GM21723 (cell line): Measurements from ENCODE around the gene FNDC1.
A peak's percentile ranks its signal among the peaks of the same experiment; 100 is the strongest.

Source experiments
- ATAC-seq: cut with Tn5 transposase; IDR thresholded peaks from one replicate; pipeline ENCODE4 v1.9.1; 2021; ENCODE audit warnings: mild to moderate bottlenecking, moderate library complexity; ENCODE audit not compliant: unreplicated experiment

FNDC1 gene

GRCh38 chr6:159203304-159204005, 34.3 kb downstream of the FNDC1 start:
- no peak for ATAC-seq

DNA sequence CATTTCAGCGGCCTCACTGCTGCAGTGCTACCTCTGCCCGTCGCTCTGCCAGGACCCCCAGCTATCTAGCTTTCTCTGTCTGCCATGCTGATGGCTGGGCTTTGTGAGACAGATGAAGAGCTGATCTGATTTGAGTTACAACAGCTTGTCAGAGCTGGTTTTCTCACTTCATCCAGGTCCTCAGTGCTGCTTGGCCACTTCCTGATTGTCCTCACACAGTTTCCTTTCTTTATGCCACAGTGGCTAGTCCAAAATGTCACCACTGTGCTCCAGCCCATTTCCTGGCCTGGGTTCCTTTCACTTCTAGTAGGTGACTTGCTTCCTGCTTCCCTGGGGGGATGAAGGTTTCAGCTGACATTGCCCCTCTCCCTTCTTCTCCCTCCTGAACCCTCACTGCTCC, 35.4 kb downstream of the FNDC1 start:
- no peak for ATAC-seq

GRCh38 chr6:159212028-159212427, 42.8 kb downstream of the FNDC1 start:
- ATAC-seq = no peak

- ATAC-seq = no peak
Observed at GRCh38 chr6:159212525-159213280, 43.5 kb downstream of the FNDC1 start.

GRCh38 chr6:159213405-159213804, 44.2 kb downstream of the FNDC1 start:
- no peak for ATAC-seq

- ATAC-seq = no peak
Observed at GRCh38 chr6:159214281-159214680, 45.1 kb downstream of the FNDC1 start.

DNA sequence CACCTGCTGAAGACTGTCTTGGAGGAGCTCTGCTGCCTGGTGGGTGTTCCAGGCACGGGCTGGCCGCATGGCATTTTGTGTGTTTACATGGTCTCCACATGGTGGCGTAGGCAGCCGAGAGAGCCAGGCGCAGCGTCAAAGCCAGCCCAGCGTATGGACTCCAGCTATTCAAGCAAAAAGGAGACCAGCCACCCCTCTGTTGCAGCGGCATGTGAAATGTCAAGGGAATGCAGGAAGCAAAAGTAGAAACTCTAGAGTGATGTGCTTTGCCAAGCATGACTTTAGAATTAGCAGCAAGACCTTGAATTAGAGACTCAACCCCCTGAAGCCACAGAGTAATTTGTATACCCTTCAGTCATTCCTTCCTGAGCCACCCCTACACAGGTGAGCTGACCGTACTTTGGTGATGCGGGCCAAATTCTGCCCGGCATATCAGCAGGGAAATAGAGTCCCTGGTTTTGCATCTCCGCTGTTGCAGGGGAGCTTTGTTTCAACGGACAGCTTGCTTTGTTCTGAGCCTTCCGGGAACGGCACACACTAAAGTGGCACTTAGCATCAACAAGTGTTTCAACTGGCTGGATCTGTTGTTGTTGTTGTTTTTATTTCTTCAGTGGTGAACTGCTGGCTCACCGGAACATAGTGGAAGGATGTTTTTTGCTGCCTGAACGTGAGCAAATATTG, 48.5 kb downstream of the FNDC1 start:
- ATAC-seq = peak; percentile 72

DNA sequence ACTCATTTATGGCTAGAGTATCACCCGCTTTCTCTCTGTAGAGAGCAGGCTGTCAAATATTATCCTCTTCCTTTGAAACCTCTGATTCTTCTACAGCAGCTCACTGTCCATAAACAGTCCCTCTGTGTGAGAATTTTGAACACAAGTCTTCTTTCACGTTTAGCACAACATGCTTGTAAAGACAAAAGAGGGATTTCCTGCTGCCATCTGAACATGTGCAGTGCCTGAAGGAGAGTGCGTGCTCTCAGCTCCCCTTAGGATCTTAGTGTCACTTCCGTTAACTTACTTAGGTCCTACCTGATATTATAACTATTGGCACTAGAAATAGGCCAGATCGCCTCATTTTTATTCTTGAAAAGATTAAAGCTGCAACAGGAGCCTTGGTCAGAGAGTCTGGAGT, 50.9 kb downstream of the FNDC1 start:
- ATAC-seq = no peak

GRCh38 chr6:159221486-159222170, 52.4 kb downstream of the FNDC1 start:
- no peak for ATAC-seq

DNA sequence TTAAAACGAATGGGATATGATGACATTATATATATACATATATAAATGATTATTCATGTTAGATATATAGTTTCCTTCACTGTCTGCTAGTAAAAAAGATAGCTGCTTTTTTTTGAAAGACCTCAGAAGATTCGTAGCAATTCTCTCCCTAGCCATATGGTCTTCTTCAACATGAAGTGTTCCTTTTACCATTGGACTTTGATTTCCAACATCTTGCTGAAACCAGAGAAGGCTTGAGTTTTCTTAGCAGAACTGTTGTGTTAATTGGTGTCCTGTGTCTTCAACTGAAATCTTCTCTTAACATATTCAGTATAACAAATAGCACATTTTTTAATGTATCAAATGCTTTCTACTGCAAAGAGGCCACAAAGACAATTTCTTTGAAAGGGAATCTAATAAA, 55.3 kb downstream of the FNDC1 start:
- ATAC-seq = no peak

- ATAC-seq = no peak
Observed at GRCh38 chr6:159229651-159230051, 60.5 kb downstream of the FNDC1 start.

DNA sequence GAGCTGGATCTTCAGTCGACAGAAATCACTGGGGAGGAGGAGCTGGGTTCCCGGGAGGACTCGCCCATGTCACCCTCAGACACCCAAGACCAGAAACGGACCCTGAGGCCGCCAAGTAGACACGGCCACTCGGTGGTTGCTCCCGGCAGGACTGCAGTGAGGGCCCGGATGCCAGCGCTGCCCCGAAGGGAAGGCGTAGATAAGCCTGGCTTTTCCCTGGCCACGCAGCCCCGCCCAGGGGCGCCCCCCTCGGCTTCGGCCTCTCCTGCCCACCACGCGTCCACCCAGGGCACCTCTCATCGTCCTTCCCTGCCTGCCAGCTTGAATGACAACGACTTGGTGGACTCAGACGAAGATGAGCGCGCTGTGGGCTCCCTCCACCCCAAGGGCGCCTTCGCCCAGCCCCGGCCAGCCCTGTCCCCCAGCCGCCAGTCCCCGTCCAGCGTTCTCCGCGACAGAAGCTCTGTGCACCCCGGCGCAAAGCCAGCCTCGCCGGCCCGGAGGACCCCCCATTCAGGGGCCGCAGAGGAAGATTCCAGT, 63.0 kb downstream of the FNDC1 start:
- ATAC-seq = no peak

GRCh38 chr6:159232751-159233150, 63.6 kb downstream of the FNDC1 start:
- no peak for ATAC-seq

- no peak for ATAC-seq
Observed at GRCh38 chr6:159233365-159234101, 64.3 kb downstream of the FNDC1 start.

- no peak for ATAC-seq
Observed at GRCh38 chr6:159234102-159234553, 64.9 kb downstream of the FNDC1 start.

DNA sequence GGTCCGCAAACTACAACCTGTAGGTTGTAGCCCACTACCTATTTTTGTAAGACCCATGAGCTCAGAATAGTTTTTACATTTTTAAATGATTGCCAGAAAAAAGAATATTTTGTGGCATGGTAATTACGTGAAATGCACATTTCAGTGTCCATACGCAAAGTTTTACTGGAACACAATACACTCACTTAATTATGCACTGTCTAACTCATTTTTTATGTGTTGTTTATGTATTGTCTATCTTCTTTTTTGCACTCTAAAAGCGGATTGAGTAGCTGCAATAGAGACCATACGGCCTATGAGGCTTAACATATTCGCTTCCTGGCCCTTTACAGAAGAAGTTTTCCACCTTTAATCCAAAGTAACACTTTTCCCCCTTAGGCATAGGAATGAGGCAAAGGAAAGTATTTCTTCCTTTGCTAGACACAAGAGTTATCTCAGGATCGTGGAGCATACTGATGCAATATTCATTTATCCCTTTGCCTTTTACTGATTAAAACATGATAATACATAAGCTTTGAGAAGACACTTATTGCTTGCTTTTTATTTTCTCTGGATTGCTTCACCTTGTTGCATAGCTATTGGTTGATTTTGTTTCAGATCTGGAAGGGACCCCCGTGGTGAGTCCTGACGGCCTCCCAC, 69.8 kb downstream of the FNDC1 start:
- no peak for ATAC-seq

DNA sequence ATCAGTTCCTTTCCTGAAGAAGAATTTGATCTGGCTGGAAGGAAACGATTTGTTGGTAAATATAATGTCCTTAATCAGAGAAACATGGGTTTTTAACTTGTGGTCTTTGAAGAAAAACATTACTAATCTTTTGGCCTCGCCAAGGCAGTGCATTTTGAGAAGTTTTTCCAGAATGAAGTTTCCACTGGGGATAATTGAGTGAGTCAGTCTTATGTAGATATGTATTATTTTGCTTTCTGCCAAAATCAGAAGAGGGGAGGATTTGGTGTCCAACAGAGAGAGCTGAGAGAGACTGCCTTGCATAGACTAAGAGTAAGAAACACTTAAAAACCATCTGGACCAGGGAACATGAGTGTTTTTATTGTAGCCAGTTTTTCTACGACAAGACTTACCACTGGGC, 79.9 kb downstream of the FNDC1 start:
- ATAC-seq = no peak

DNA sequence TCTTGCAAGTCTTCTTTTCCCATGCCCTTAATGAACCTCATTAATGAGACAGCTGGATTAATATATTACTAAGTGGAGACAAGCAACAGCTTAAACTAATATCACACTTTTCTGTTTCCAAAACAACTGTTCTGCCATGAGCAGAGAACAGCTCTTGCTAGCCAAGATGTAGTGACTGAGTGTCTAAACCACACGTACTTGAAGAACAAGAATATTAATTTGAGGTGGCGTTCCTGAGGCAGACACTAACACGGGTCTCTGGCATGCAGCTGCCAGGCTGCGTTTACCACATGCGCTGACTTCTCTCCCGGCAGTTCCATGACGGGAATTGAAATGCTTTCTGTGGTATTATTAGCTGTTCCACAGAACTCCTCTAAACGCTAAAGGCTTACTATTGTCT, 80.6 kb downstream of the FNDC1 start:
- no peak for ATAC-seq

DNA sequence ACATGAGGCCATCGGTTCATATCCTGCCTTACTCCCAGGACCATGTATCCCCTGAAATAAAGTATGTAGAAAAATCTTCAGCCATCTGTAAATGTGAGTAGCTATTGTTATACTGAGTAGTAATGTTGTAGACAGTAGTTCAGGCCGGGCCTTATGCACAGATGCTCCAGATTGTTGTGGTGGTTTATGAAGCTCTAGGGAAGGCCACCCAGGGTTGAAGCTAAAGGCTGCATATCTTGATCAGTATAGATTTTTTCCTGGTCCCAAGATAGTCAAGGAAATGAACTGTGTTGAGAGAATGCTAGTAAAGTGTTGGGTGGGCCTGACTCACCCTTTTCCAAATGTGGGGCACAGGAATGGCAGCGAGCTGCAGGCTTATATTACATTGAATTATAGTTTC, 81.4 kb downstream of the FNDC1 start:
- no peak for ATAC-seq

DNA sequence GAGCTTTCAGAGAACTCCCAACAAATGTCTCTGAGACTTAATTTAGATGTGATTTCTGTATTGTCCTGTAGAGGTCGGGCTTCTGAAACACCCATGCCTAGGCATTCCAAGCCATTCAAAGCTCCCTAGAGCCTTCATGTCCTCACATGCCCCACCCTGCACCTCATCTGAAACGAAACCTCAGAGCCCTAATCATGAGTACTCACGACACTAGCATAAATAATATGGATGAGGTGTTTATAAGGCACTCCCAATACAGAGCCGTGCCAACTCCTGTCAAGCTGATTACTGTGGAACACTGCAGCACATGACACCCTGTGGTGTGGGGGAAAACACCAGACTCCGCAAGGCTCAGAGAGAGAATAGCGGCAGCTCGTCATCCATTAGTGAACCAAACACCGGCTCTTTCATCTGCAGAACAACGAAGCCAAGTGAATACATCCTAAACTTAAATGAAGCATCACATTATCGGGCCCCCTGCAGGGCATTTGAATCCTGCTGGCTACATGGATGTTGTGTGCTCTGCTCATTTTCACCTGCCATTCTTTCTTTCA, 83.8 kb downstream of the FNDC1 start:
- ATAC-seq = peak; percentile 78
